H1 (cell line): Measurements from ENCODE around the gene FIBIN. TPM values are rescaled to one million over a fixed set of nuclear protein-coding genes. Genes with fewer than 3 reads are reported as not detected.

Source experiments
- CBX5 ChIP-seq: fragments of 300-800, 300-1000 bp; sonication (generic); IDR thresholded peaks from 2 replicates; pipeline ENCODE4 v1.7.1; 2016; ENCODE audit warnings: antibody characterized with exemption, low read length, low read depth
- CBX8 ChIP-seq: fragments of 300-800, 300-1000 bp; sonication (generic); IDR thresholded peaks from 2 replicates; pipeline ENCODE4 v1.7.1; 2016; ENCODE audit warnings: low read depth, low read length, borderline replicate concordance
- GTF2F1 ChIP-seq: IDR thresholded peaks from 2 replicates; pipeline ENCODE4 v1.6.1; 2012; ENCODE audit warnings: low read depth, low read length, improper control_type of control experiment, borderline replicate concordance
- SP1 ChIP-seq: IDR thresholded peaks from 2 replicates; pipeline ENCODE4 v1.6.1; 2011; ENCODE audit warnings: low read depth, low read length
- TAF1 ChIP-seq: IDR thresholded peaks from 2 replicates; pipeline ENCODE4 v1.6.1; 2011; ENCODE audit warnings: mild to moderate bottlenecking, low read depth, low read length
- polyA plus RNA-seq, 7 experiments: library from polyadenylated mRNA; depleted of rRNA in 3 of 7; stranded (reverse) in 5 of 7; unstranded in 2 of 7; fragments of >200 nt in 5 of 7; fragments of 200-250 nt in 2 of 7; gene quantifications; 1 replicate in 5 of 7; 2 replicates in 1 of 7; 4 replicates in 1 of 7; pipeline versions ENCODE4 v1.2.1 to v1.2.3, GENCODE V29; 2011 to 2013; ENCODE audit warnings: missing spikeins in 2 of 7, mixed read lengths in 2 of 7
- total RNA-seq: library from RNA; stranded (reverse); fragmentation: NEBNext Ultra II Directional; extraction: Animal tissue kit (Norgen Biotek cat#: 25700); gene quantifications from 2 replicates; pipeline ENCODE4 v1.2.1, GENCODE V29; 2021

The FIBIN gene
- total and polyA plus RNA-seq, 2 of the 8 experiments (the other 6 are each of a cell fraction or from before 2014, with no cell fraction given): 0.38 to 0.45 TPM

GRCh38 chr11:27025957-27026733, 32.2 kb downstream of the FIBIN start (continued):
- no peak for TF ChIP-seq CBX5
- TF ChIP-seq CBX8: no peak
- TF ChIP-seq TAF1: no peak
- TF ChIP-seq SP1: no peak
- TF ChIP-seq GTF2F1: no peak
